NCI-H2196 (cell line): ENCODE measurements around the gene MOSMO.
A peak's percentile ranks its signal among the peaks of the same experiment; 100 is the strongest.
"Not testable (repeated sequence)": the region's sequence is repeated elsewhere in the genome, so short reads cannot be mapped to it uniquely, and the experiment has no call there.

Experiments
- DNase-seq: peaks from one replicate; lab custom pipeline; 2025; ENCODE audit not compliant: unreplicated experiment; lab: John Stamatoyannopoulos, UW

The MOSMO gene

DNA sequence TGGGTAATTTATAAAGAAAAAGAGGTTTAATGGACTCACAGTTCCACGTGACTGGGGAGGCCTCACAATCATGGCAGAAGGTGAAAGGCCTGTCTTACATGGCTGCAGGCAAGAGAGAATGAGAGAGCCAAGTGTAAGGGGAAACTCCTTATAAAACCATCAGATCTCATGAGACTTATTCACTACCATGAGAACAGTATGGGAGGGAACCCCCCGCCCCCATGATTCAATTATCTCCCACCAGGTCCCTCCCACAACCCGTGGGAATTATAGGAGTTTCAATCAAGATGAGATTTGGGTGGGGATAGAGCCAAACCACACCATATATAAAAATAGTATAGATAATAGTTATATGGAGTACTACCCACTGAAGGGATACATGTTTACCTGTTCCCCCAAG, 36.0 kb downstream of the MOSMO start:
- DNase-seq: not testable (repeated sequence)

DNA sequence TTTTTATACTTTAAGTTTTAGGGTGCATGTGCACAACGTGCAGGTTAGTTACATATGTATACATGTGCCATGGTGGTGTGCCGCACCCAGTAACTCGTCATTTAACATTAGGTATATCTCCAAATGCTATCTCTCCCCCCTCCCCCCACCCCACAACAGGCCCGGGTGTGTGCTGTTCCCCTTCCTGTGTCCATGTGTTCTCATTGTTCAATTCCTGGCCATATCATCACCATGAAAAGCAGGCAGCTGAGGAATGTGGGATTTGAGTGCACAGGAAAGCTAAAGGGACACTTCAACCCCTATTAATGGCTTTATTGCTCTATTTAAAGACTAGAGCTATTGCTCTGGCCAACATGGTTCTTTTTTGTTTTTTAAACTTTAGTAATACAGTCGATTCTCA, 38.0 kb downstream of the MOSMO start:
- DNase-seq: not testable (repeated sequence)

DNA sequence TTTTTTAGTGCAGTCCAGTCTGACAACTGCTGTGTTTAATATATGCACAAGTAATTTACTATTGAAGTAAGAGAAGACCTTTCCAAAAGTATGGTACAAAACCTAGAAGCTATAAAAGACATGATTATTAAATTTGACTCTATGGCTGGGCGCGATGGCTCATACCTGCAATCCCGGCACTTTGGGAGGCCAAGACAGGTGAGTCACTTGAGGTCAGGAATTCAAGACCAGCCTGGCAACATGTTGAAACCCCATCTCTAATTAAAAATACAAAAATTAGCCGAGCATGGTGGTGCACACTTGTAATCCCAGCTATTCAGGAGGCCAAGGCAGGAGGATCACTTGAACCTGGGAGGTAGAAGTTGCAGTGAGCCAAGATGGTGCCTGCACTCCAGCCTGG, 43.1 kb downstream of the MOSMO start:
- DNase-seq: no peak

DNA sequence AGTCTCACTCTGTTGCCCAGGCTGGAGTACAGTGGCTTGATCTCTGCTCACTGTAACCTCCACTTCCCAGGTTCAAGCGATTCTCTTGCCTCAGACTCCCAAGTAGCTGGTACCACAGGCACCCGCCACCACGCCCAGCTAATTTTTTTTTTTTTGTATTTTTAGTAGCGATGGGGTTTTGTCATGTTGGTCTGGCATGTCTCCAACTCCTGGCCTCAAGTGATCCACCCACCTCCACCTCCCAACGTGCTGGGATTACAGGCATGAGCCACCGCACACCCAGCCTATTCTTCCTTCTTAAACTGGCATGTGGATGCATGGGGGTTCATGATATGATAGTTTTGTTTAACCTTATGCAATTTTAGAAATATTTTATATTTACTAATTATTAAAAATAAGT, 45.1 kb downstream of the MOSMO start:
- no peak for DNase-seq

DNA sequence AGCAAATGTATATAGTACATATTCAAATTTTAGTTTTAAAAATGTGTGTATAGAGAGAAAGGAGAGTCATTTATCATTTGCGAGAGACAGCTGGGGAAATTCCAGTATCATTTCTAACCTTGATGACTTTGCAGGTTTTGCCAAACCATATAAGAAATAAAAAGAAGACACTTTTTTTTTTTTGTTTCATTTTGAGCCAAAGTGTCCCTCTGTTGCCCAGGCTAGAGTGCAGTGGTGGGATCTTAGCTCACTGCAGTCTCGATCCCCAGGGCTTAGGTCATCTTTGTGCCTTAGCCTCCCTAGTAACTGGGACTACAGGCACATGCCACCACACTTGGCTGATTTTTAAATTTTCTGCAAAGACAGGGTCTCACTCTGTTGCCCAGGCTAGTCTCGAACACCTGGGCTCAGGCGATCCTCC, 46.0 kb downstream of the MOSMO start:
- DNase-seq: no peak

DNA sequence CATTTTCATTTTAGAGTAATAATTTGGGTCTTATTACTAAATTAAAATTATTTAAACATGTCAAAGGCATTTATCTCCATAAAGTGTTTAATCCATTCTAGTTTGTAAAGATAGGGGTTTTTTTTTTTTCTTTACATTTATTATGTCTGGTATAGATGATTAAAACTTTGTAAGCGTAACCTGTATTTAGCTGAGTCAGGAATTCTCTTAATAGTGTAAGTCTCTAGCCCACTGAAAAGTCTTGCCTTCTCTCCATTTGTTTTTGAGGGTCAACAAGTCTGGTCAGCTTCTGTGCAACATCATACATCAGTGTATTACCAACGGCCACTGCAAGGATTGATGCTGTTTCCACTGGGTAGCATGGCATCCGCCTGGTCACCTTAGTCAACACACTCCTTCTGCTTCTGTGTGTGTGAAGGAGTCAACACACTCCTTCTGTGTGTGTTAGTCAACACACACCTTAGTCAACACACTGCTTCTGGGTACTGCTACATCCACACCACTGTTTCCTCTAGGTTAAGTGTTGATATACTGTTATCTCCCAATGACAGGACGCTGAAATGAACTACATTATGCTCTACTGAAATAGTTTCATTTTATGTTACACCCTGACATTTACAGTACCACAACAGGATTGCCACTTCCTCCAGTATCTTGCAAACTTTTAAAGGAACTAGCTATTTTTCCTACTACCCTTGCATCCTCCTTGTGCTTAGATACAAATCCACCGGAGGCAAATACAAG, 47.1 kb downstream of the MOSMO start:
- DNase-seq: no peak

DNA sequence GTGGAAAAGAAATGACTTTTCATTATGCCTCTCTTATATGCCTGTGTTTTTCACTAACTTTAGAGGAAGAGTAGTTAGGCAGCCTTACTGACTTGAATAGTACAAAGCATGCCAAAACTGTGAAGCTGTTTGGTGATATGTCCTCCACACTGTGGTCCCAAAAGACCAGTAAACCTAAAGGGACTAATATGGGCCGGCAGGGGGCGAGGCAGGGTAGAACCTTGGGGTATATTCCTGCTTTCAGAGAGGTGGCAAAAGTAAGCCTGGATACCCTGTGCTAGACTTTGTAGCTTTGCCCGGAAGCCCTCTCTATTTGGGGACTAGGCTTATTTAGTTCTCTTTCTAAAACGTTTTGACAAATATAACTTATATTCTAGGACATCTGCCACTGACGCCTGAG, 48.0 kb downstream of the MOSMO start:
- DNase-seq: no peak

DNA sequence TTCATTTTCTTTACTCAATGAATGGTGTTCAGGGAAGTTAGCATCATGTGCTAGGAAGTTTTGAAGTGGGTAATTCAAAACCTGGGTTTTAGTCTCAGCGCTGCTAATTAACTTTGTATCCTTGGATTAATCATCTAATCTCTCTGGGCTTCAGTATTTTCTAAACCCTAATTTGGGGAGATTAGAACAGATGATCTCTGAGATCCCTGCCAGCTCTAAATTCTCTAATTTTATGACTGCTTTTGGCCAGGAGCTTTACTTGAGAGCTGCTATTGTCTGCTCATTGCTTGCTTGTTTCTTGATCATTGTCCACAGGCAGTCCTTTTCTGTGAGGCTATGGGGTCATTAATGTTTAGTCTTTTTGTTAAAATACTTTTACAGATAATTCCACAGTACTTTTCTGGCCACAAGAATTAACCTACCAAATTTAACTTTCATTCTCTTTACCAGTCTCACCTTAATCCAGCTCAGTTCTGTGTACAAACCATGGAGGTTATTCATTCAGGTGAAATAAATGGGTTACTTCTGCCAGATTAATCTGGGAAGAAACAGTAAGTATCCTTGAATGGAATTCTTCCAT, 56.1 kb downstream of the MOSMO start:
- DNase-seq: no peak

DNA sequence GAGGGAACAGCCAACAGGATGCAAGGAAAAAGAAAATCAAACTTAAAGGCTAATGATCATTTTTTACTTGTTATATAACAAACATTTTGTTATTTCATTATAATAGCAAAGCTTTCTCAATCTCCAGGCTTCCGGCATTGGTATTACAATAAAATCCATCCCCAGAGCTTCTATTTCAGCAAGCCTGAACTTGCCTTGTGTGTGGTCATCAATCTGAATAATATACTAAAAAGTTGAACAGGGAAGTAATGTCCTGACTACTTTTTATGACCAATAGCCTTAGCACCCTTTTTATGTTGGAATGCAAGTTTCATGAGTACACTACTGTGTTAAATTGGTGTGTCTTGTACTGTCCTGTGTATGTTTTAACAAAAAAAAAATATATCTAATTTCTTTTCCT, 57.3 kb downstream of the MOSMO start:
- DNase-seq: no peak

DNA sequence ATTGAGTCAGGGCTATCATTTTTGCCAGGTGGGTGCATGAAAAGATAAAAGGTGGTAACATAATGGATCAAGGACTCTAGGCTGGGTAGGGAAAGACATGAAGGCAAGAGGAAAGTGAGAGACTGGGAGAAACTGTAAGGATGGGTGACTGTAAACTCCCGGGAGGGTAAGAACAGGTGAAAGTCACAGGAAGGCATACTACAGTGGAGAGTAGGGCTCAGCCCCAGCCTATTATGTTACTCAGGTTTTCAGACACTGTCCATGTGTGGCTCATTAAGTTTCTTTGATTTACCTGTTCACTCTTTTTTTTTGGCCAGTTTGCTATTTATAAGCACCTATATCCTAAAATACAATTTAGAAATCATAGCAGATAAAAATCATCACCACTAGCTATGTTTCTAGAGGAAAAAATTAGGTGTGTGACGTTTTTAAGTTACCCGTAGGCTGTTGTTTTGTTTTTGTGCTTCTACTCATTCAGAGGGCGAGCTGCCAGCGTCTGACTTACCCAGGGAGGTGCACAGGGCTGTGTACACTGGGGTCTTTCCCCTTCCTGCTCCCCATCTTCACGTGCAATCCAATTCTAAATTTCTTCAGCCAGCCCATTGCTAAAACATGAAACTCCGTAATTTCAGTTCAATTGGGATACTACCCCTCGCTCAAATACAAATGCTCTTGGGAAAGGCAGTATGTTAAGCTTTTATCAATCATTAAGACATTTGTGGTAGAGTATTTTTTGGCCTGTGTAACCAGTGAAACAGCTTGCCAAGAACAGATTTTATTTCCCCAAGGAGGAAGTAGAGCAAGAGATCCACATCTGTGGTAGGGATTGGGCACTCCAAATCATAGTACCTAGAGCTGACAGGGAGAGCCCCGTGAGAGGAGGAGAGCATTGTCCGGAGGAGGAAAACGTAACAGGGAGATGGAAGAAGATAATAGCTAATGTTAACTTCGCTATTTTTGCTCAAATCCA, 62.7 kb downstream of the MOSMO start:
- no peak for DNase-seq

DNA sequence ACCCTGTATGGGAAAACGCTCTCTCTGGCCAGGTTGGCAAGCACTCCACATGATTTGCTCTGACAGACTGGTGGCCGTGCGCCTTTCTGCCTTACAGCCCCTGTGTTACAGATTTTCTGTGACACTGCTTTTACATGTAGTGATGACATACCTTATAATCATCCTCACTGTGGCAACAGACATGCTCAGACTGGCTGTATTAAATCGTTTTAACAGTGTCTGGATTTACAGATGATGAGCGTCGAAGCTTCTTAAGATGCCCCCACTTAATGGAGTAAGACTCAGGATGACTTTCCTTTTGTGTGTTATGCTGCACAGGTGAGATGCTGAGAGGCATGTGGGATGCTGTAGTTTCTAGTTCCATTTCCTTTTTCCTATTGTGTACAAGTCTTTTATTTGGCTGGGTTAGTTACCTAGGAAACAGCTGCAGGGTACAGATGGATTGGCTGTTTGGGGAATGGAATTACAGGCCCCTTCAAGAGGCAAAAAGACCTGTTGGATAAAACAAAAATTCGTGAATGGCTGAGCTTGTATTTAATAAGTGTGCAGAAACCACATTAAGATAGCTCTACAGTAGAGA, 63.5 kb downstream of the MOSMO start:
- no peak for DNase-seq

DNA sequence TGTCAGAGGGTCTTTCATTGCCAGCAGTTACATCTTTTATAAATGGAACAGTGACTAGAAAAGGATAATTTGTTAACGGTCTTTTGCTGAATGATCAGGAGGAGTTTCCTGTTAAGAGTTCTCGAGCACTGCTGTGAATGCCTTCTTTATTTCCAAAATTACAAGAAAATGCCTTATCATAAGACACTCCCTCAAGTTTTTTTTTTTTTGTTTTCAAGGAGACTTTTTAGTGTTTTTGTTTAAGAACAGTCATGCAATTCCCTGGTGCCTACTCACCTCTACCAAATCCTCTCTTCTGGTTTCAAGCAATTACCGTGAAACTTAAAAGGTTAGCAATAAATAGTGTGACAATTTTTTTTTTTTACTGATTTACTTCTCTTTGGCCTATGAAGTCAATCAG, 65.4 kb downstream of the MOSMO start:
- no peak for DNase-seq

DNA sequence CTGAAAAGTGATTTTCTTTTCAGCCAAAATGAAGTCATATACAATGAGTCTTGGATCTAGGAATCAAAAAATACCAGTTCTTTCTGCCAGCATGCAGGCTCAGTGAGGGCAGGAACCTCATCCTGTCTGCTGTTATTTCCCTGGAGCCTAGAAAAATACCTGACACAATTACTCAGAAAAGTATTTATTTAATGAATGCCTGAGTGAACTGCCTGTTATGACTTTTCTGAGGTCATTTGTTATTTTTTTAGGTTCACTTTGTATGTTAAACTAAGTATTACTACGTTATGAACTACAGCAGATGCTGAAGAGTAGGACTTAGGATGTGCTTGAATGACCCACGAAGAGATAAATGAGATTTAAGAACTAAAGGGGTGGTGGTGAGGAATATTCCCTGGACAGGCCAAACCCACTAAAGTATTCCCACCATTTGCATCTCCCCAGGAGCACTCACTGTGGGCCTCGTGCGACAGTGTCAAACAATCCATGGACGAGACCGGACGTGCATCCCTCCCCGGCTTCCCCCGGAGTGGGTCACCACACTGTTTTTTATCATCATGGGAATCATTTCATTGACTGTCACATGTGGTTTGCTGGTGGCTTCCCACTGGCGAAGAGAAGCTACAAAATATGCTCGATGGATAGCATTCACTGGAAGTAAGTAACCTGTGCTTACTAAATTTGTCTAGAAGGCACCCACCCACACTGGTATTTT, 67.3 kb downstream of the MOSMO start:
- DNase-seq: no peak

DNA sequence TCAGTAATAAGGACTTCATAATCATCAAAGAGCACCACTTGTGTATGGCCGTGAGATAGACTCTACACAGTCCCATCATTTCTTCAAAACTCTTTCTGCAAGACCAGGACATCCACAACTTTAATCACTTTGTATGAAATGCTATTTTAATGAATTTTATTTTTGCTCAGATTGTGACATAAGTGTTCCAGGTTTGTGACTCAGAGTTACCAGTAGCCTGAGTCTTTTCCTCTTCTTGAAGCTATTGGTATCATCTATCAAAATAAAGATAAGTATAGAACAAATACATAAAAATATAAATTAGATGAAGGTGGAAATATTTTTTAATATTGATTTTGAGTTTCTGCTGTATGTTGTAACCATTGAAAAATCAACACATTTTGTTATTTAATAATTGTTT, 67.9 kb downstream of the MOSMO start:
- DNase-seq: no peak

DNA sequence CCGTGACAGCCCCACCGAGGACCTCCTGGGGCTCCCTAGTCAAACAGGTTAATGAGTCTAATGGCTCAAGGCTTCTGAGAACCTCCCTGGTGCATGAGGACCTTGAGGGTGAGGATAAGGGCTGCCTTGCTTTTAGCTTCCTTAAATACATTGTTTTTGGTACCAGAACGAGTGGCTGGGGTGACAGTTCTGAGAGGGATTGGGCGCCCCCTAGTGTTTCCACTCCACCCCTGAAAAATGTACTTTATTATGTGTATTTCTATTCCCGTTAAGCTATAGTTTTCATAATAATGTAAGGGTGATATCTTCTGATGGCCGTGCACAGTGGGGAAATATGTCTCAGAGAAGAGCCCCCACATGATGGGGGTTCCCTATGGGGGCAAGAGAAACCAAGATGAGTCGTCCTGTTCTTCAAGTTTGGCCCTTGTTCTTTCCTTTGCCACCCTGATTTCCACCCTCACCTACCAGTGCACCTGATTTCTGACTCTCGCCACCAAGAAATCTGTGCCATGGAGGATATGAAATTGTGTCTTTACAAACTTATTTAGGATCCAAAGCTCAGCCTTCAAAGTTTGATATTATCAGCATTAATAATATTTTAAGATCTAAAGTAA, 69.9 kb downstream of the MOSMO start:
- peak; percentile 53 for DNase-seq

DNA sequence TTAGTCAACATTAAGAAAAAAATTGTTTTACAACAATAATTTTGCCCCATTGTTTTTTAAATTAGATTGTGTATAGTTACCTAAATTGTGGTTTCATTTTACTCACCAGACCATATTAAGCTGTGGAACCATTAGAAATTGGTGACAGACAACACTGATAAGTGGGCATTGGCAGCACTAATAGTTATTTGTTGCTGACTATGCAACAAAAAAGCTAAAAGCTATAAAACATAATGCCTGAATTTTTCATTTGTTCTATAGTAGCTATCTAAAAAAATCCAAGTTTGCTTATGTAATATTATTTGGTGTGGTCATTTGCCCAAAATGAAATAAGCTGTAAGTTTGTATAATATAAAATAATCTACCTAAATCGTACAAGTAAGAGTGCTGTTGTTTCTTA, 70.7 kb downstream of the MOSMO start:
- DNase-seq: no peak

DNA sequence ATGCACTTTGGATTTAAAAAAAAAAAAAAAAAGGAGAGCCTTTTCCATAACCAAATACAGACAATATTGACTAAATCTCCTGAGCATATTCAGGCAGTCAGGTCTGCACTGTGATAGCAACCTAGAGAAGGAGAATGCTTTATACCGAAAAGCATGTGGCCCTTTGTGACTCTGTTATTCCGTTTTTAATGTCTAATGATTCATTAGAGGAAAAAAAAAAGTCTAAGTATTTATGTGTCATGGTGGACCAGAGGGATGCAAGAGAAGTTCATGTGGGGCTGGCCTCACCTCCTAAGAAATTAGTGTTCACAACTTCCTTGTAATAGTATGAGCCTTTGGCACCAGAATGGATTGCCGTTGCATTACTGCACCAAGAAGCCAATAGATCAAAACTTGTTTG, 73.1 kb downstream of the MOSMO start:
- DNase-seq: no peak

DNA sequence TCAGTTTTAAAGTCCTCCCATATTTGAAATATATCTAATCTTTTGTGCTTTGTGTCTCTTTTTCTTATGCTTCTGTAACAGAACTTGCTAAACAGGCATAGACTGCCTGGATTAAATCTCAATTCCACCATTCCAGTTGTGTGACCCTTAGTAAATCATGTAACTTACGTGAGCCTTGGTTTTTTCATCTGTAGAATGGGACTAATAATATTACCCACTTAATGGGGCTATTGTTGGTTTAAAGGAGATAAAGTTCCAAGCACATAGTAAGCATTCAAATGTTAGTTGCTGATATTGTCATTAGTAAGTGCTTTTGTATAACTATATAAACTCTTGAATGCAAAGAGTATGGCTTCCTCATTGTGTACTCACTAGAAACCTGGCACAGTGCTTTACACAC, 78.5 kb downstream of the MOSMO start:
- no peak for DNase-seq

DNA sequence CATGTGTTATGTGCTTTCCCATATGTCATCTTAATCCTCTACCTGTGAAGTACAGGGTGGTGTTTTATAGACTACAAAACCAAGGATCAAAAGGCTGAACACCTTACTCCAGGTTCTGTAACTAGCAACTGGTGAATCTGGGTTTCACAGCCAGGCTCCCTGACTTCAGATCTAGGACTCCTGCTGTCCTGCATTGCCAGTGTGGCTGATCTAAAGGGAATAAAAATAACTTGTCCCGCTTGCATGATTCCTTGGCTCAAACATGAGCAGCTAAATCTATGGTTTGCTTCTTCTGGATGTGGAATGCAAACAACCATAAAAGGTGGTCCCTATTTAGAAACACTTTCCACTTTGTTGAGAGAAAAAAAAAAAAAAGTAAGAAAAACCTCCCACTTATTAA, 80.7 kb downstream of the MOSMO start:
- DNase-seq: no peak

DNA sequence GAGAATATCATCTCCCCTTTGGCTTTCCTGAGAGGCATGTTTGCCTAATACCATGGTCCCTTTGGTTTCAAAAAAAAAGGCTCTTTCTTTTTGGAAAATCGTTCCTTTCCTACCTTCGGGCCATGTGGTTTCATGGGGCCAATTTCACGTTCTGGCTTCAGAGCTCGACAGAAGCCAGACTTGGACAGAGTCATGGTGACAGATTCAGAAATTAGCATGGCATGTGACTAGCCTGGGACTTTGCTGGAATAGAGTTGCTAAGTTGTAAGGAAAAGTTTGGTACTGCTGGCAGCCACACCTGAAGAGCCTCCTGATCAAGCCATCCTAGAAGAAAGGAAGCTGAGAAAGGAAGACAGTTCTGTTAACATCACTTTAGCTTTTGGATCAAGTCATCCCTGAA, 82.0 kb downstream of the MOSMO start:
- no peak for DNase-seq

DNA sequence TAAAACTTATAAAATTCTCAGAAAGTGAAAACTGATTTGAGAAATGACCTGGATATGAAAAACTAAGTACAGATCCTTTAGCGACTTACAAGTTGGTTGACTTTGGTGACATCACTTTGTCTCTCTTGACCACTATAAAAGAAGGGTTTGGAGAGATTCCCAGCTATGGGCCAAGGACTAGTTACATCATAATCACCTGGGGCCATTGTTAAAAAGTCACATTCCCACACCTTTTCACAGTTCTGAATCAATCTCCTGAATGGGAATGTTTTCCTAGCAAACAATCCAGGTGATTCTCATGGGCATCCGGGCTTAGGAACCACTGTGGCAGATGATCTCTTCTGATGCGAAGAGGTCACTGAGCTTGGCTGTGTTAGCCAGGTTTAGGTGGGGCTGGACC, 83.8 kb downstream of the MOSMO start:
- DNase-seq: no peak
